NCI-H446 treated with DMSO at 0.1 percent for 48 hours (cell line): ENCODE data around the gene NCK2.
"Not testable (repeated sequence)": the region's sequence is repeated elsewhere in the genome, so short reads cannot be mapped to it uniquely, and the experiment has no call there.

Source experiments
- DNase-seq: peaks from one replicate; lab custom pipeline; 2025; lab: John Stamatoyannopoulos, UW

NCK2 gene

DNA sequence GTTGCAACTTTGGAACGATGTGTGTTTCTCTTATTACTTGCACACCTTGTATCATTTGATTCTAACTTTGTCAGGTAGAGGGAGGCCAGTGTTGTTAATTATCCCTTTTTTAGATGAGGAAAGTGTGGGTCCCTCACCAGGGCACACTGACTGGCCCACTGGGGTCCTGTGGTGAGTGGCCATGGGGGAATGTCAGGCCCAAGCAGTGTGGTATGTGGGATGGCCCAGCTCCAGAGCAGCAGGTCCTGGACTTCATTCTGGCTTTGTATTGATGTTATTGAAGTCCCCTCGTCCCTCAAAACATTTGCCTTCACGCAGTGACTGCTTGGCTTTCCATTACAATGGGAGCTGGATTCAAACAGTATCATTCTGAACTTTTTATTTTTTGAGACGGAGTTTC, 11.7 kb downstream of the NCK2 start:
- DNase-seq: no peak

DNA sequence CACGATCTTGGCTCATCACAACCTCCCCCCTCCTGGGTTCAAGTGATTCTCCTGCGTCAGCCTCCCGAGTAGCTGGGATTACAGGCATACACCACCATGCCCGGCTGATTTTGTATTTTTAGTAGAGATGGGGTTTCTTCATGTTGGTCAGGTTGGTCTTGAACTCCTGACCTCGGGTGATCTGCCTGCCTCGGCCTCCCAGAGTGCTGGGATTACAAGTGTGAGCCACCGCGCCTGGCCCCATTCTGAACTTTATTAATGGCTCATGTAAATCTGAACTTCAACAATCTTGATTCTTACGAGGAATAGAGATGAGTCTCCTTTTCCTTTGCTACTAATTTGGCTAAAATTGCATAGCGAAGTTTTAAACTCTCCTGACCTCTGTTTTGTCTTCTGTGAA, 12.2 kb downstream of the NCK2 start:
- DNase-seq: not testable (repeated sequence)

DNA sequence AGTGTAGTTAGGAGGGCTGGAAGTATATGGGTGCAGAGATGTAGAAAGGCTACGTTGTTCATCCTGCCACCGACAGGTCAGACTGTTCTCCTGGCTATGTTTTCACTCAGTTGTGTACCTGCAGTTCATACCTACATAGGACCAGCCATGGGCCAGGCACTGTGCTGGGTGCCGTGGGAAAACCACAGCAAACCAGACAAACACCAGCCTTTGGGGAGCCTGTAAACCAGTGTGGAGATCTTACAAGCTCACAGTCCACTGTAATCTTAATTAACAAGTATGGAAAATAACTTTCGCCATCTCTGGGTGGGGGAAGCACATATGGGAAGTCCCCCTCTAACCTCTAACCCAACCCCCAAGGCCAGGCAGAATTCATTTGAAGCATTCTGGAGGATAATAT, 12.7 kb downstream of the NCK2 start:
- no peak for DNase-seq

GRCh38 chr2:105760191-105760590, 15.5 kb downstream of the NCK2 start:
- no peak for DNase-seq

DNA sequence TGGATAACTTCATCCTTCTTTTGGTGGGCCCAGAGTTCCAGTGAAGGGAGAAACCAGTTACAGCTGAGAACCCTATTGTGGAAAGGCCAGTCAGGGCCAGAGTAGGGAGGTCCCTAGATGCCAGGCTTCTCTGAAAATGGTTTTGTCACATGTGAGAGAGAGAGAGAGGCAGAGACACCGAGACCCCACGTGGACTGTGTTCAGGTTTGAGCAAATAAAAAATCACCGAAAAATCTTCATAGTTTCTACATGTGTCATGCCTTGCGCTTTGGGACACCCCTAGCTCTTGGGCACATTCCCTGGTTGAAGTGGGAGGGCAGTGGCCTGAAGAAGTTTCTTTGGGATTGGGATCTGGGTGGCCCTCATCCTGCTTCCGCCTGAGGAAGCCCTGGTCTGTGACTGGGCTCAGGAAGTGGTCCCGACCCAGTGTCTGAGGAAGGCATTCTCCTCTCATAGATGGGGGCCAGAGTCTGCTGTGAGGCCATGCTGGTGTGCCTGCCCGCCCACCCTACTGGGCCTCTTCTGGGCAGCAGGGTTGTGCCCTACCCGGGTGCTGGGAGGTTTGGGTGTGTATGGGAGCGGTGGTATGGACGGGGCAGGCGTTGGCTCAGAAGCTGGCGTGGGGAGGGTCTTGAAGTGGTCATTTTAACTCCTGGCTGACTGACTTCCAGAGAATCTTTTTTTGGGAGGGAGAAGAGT, 16.1 kb downstream of the NCK2 start:
- no peak for DNase-seq

- DNase-seq: no peak
These were observed 17.3 kb downstream of the NCK2 start for GRCh38 chr2:105761931-105762515.

DNA sequence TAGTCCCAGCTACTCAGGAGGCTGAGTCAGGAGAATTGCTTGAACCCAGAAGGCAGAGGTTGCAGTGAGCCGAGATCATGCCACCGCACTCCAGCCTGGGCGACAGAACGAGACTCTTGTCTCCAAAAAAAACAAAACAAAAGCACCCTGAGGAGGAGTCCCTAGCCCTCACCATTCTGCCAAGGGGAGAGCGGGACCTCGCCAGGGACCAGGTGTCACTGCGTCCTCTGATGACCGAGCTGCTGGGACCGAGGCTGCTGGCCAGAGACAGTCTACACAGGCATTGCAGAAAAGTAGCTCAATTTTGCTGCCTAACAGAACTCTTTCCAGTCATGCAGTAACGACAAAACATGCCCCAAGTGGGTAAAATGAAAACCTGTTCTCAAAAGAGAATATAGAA, 18.4 kb downstream of the NCK2 start:
- DNase-seq: no peak

DNA sequence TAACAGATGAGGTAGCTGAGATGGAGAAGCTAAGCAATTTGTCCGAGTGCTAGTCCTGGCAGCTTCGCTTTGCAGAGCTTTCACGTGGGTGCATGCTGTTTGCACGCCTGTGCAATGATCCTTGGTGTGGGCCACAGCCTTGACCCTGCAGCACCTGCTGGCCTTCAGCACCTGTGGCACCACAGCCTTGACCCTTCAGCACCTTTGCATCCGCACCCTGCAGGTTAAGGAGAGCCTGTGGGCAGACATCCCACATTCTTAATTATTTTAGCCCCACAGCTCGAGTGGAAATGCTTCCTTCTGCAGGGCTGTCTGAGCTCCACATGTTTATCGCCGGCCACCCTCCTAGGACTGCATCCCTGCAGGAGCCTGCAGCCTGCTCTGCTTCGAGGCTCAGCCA, 19.3 kb downstream of the NCK2 start:
- DNase-seq: no peak

DNA sequence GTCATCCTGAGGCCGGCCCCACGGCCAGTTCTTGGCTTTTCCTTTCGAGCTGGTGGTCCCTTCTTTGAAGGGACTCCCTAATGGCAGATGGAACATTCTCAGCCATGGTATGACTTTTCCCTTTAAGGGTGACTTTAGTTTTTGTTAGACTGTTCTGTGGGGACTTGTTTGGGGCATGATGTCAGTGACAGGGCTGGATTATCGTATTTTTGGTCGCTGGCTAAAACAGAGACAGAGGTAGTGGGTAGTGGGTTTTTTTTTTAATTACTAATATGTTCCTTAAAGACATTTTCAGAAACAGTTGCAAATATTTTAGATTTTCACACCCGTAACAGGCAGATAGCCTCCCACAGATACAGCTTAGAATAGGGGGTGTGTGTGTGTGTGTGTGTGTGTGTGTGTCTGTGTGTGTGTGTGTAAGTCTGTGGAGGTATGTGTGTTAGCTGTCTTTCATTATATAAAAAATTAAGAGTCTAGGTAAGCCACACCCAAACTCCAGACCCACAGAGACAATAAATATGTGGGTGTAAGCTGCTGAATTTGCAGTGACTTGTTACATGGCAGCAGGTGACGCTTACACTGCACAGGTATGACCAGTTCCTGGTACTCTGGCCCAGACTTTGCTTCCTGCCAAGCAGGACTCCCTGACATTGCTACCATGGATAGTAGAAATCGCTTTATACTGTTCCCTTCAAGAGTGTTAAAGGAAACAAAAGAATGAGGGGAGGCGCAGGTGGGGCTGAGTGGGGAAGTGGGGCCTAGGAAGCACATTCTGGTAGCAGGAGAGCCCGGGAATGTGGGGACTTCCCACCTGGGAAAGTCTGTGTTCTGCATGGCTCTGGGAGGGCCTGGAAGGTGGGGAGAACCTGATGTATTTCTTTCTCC, 20.9 kb downstream of the NCK2 start:
- no peak for DNase-seq

DNA sequence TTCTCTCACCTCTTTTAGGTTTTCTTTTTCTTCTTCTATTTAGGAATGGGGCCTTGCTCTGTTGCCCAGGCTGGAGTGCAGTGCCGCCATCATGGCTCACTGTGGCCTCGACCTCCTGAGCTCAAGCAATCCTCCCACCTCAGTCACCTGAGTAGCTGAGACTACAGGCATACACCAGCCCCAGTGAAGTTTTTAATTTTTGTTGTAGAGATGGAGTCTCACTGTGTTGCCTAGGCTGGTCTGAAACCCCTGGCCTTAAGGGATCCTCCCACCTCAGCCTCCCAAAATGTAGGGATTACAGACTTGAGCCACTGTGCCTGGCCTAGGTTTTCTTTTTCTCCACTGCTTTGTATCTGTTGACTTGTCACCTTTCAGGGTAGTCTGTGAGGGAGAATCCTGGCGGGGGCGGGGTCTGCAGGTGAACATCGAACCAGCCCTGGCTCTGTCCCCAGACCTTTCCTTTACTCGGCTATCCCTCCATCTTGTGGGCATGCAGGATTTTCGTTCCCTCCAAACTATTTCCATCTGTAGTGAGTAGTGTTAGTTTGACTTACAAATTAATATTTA, 21.7 kb downstream of the NCK2 start:
- DNase-seq: no peak

DNA sequence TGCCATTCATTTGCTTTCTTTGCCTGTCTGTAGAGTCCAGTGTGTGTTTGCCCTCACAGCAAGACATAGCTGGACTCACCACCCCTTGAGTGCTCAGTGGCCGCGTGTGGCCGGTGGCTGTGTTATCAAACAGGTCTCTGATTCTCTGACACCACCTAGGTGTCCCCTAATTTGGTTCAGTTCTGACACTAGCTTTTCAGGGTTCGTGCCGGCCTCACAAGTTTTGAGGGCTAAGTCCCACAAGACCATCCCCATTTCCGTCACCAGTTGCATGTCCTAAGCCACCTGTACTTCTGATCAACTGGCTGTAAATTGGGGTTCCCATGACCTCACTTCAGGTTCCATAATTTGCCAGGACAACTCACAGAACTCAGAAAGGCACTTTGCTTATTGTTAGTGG, 23.5 kb downstream of the NCK2 start:
- no peak for DNase-seq

DNA sequence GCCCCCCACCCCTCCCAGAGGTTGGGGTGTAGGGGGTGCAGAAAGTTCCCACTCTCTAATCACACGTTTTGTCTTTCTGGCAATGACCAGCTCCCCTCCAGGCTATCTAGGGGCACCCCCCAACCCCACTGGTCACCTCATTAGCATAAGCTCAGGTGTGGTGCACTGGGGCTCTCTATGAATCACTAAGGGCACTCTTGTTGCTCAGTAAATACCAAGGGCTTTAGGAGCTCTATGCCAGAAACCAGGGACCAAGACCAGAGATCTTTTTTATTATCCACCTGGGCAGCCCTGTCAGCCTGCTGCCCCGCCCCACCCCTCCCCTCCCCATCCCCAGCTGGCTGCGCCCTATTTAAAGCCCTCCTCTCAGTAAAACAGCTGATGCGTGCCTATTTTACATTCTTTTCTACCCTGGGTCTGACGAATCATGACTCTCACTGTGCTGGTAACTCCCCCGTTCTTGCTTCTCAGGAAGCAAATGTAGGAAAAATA, 24.3 kb downstream of the NCK2 start:
- DNase-seq: no peak

- no peak for DNase-seq
These were observed 24.8 kb downstream of the NCK2 start for GRCh38 chr2:105769504-105769903.

- no peak for DNase-seq
These were observed 25.4 kb downstream of the NCK2 start for GRCh38 chr2:105770149-105770548.

- not testable (repeated sequence) for DNase-seq
These were observed 26.6 kb downstream of the NCK2 start for GRCh38 chr2:105771291-105771690.

DNA sequence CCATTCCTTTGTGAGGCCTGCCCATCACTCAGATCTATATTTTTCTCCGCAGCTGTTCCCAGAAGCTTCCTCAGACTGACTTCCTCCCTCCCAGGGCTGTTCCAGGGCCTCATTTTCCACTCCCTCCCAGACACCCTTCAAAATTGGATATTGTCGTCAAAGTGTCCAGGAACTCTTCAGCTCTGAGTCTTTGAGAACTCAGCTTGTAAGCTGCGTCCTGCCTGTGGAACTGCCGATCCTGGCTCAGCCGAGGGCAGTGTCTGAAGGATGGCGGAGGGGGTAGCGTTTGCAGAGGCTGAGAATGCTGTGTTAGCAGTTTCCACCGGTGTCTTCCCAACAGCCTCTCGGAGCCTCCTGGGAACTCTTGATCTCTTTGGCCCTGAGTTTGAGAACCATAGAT, 27.1 kb downstream of the NCK2 start:
- no peak for DNase-seq

DNA sequence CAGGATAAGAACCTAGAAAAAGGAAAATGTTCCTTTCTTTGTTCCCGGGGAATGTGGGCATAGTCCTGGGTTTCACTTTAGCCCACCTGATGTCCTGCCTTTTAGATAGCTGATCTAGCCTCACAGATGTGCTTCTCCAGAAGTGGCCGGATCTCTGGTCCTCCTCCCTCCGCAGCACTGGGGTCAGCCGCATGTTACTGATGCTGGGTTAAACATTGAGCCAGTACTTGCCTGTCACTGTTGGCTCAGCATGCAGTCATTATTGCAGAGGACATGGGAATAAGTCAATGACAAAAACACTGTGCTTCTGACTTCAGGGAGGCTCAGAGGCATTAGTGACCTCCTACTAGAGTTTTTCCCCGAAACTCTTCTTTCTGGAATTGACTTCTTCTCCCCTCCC, 27.6 kb downstream of the NCK2 start:
- DNase-seq: no peak

- no peak for DNase-seq
These were observed 28.9 kb downstream of the NCK2 start for GRCh38 chr2:105773568-105773967.

GRCh38 chr2:105774781-105775337, 30.1 kb downstream of the NCK2 start:
- DNase-seq: no peak

DNA sequence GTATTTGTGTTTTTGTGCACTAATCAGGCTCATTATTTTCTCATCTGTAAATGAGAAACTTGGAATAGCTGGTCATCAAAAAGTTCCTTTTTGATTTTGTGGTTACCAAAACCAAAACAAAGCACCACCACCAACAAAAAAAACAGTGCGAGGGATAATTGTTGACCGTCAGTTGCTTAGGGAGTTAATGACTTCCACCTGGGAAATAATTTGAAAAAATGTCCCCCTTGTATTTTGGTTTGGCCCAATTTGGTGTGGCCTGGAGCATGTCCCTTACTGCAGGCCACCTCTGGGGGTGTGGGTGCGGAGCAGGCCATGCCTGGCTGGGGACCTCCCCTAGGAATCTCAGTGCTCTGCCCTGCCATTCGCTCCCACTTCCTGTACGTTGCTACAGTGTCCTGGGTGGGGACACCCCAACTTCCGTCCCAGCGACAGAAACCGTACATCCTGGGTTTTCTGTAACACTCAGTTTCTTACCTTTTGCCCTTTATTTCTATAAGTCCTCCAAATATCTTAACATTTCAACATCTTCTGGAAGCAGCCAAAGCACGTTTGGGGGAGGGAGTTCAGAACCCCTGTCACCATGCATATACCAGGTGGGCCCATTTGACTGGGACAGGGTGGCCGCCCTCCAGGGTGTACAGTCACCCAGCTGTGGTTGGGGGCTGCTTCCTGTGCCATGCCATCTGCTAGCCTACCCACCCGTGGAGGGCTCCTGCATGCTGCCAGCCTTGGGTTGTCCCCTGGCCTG, 31.3 kb downstream of the NCK2 start:
- DNase-seq: no peak

GRCh38 chr2:105776560-105776928, 31.8 kb downstream of the NCK2 start:
- DNase-seq: no peak

- DNase-seq: no peak
These were observed 32.3 kb downstream of the NCK2 start for GRCh38 chr2:105777031-105777482.
